SH-SY5Y (cell line): ENCODE measurements around the gene BTG2.

Source experiments
- GATA2 ChIP-seq: IDR thresholded peaks from 2 replicates; pipeline ENCODE4 v1.6.1; 2011; ENCODE audit warnings: mild to moderate bottlenecking, low read depth, low read length
- GATA3 ChIP-seq: IDR thresholded peaks from 2 replicates; pipeline ENCODE4 v1.6.1; 2011; ENCODE audit warnings: low read depth, mild to moderate bottlenecking, low read length, moderate library complexity

GRCh38 chr1:203305809-203306088 is 430 bp downstream of the BTG2 start:
- no peak for TF ChIP-seq GATA3
- TF ChIP-seq GATA2 = no peak
